OCI-LY3 (cell line): ENCODE measurements around the gene MSMP.

Source experiments
- H2AFZ ChIP-seq: fragments of 200-600, 300-600 bp; shearing (Covaris generic); 2 replicates; pipeline ENCODE4 v1.6.0; 2014; ENCODE audit warnings: antibody characterized with exemption, low read depth, low read length
- H3K27ac ChIP-seq: fragments of 200-600, 300-600 bp; sonication (generic); 2 replicates; pipeline ENCODE4 v1.5.1; 2014; ENCODE audit warnings: mild to moderate bottlenecking, low read length, moderate library complexity, mixed read lengths
- H3K27me3 ChIP-seq: fragments of 200-600, 300-600 bp; sonication (generic); 2 replicates; pipeline ENCODE4 v1.6.1; 2014; ENCODE audit warnings: low read depth, low read length, mixed read lengths
- H3K36me3 ChIP-seq: fragments of 200-600, 300-600 bp; sonication (generic); replicated peaks from 2 replicates; pipeline ENCODE3; 2014; ENCODE audit warnings: low read depth, low read length, mixed read lengths
- H3K4me1 ChIP-seq: fragments of 300-600, 200-600 bp; sonication (generic); 2 replicates; pipeline ENCODE4 v1.6.1; 2014; ENCODE audit warnings: low read length, mixed read lengths
- H3K4me2 ChIP-seq: fragments of 200-600, 300-600 bp; sonication (generic); 2 replicates; pipeline ENCODE4 v1.6.1; 2014; ENCODE audit warnings: low read length, mixed read lengths
- H3K4me3 ChIP-seq: fragments of 300-600, 200-600 bp; sonication (generic); 2 replicates; pipeline ENCODE4 v1.5.1; 2014; ENCODE audit warnings: antibody characterized with exemption, mild to moderate bottlenecking, low read length, moderate library complexity
- H3K79me2 ChIP-seq: fragments of 300-600, 200-600 bp; shearing (Covaris generic); 2 replicates; pipeline ENCODE4 v1.6.1; 2014; ENCODE audit warnings: mild to moderate bottlenecking, low read length, mixed read lengths
- H3K9ac ChIP-seq: fragments of 300-600, 200-600 bp; shearing (Covaris generic); 2 replicates; pipeline ENCODE4 v1.6.0; 2014; ENCODE audit warnings: mild to moderate bottlenecking, low read length, moderate library complexity
- H3K9me3 ChIP-seq: fragments of 200-600, 300-600 bp; shearing (Covaris generic); 2 replicates; pipeline ENCODE4 v1.6.1; 2014; ENCODE audit warnings: low read length, mixed read lengths; ENCODE audit not compliant: insufficient read depth
- H4K20me1 ChIP-seq: fragments of 200-600, 300-600 bp; sonication (generic); 2 replicates; pipeline ENCODE4 v1.6.1; 2016; ENCODE audit warnings: low read length, mixed read lengths; ENCODE audit not compliant: insufficient read depth
- EZH2phosphoT487 ChIP-seq: fragments of 200-600 bp; shearing (Covaris generic); IDR thresholded peaks from 2 replicates; pipeline ENCODE4 v1.6.1; 2018; ENCODE audit warnings: antibody characterized with exemption, mixed run types, low read depth
- TF ChIP-seq, protein P1 (sequence below): fragments of 200-600, 300-600 bp; sonication (generic); IDR thresholded peaks from 2 replicates; pipeline ENCODE4 v1.5.1; 2014; ENCODE audit warnings: antibody characterized with exemption, low read length, low read depth

Gene MSMP, protein sequence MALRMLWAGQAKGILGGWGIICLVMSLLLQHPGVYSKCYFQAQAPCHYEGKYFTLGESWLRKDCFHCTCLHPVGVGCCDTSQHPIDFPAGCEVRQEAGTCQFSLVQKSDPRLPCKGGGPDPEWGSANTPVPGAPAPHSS

DNA sequence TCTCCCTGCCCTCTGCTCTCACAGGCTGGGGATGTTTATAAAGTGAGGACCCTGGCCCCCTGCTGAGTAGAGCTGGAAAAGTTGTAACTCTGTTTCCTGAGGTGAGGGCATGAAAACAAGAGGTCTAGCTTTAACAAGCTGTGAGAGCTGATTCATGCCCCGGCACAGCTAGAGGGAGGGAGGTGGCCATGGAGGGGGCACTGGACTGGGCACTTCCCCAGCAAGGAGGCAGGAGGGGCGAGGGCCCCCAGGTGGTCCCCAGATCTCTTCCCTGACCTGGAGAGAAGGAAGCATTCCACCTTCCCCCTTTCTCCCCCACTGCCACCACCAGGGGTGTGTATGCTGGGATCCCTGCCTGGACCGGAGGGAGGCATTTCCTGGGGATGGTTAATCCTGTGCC lies at the start of gene MSMP:
MSMP (minus strand) TSS at position 13 of the 400 bp plus-strand sequence. CDS start 147 bp downstream, outside the sequence.
- no peak within 1 kb of the TSS for H3K4me2 ChIP-seq
- H4K20me1 ChIP-seq = no peaks in the 10 kb centered on the region
- H3K79me2 ChIP-seq = peaks cover 33% of the 10 kb centered on the region
- H3K36me3 ChIP-seq = peaks cover 12% of the 10 kb centered on the region
- no peaks in the 10 kb centered on the region for H3K27me3 ChIP-seq
- no peak within 1 kb of the TSS for H3K9ac ChIP-seq
- H2AFZ ChIP-seq = no peak within 1 kb of the TSS
- peaks cover 35% of the 10 kb centered on the region for H3K4me1 ChIP-seq
- TF ChIP-seq EZH2phosphoT487 = no peak
- no peaks in the 10 kb centered on the region for H3K9me3 ChIP-seq
- H3K27ac ChIP-seq = no peak within 1 kb of the TSS
- no peak within 1 kb of the TSS for H3K4me3 ChIP-seq

DNA sequence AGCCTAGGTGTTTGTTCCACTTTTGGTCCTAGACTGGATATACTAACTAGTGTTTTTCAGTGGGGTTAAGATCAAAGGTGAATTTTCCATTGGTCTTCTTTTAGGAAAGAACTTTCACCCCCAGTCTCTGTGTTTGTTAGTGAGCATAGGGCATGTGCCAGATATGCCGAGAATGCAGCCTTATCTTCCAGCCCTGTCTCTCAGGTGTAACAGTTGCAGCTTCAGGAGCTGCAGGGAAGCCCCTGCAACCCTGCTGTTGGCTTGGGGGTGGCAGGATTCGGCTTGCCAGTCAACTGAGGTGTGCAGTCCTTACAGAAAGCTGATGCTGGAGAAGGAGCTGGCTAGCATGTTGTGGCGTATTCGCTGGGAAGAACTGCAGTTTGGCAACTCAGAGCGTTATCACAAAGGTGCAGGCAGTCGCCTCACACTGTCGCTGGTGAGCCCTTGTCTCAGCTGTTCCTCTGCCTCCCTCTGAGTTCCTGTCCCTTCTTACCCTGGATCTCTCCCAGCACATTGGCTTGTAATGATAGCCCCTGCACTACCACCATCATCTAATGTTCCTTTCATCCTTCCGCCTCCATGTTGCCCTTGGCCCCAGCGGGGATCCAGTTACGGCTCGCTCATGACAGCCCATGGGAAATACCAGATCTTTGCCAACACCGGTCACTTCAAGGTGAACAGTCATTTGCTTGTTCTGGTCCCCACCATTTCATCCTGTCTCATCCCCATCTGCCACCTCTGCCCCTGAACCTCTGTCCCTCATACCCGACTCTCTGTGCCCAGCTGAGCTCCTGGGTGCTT lies 47.5 kb upstream of the MSMP start:
- Histone ChIP-seq H3K79me2 (no peaks in the 10 kb centered on the region), H3K4me3 (no peak overlapping the region), H3K4me1 (peaks cover 24% of the 10 kb centered on the region), H2AFZ (no peak overlapping the region), H4K20me1 (no peaks in the 10 kb centered on the region), H3K9me3 (no peaks in the 10 kb centered on the region), H3K4me2 (no peak overlapping the region), H3K36me3 (no peaks in the 10 kb centered on the region), H3K27ac (no peak overlapping the region), H3K27me3 (no peaks in the 10 kb centered on the region), H3K9ac (no peak overlapping the region)
- TF ChIP-seq, protein P1, sequence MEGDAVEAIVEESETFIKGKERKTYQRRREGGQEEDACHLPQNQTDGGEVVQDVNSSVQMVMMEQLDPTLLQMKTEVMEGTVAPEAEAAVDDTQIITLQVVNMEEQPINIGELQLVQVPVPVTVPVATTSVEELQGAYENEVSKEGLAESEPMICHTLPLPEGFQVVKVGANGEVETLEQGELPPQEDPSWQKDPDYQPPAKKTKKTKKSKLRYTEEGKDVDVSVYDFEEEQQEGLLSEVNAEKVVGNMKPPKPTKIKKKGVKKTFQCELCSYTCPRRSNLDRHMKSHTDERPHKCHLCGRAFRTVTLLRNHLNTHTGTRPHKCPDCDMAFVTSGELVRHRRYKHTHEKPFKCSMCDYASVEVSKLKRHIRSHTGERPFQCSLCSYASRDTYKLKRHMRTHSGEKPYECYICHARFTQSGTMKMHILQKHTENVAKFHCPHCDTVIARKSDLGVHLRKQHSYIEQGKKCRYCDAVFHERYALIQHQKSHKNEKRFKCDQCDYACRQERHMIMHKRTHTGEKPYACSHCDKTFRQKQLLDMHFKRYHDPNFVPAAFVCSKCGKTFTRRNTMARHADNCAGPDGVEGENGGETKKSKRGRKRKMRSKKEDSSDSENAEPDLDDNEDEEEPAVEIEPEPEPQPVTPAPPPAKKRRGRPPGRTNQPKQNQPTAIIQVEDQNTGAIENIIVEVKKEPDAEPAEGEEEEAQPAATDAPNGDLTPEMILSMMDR = no peak
- no peak for TF ChIP-seq EZH2phosphoT487

DNA sequence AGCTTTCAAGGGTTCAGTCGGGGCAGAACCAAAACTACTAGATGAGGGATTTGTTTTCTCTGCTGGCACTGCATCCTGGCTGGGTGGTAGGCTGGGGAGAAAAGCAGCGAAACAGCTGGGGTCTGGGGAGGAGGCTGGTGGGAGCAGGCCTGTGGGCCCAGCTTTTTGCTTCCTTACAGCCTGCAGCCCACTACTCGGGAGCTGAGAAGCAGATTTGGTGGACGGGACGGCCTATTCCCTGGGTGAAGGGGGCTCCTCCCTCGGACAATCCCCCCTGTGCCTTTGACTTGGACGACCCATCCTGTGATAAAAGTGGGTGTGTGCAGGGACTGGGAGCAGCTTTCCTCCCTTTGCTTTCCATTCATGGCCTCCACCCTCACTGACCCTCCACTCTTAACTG lies 46.5 kb upstream of the MSMP start:
- no peak overlapping the region for H3K4me2 ChIP-seq
- H3K79me2 ChIP-seq = no peaks in the 10 kb centered on the region
- no peaks in the 10 kb centered on the region for H3K9me3 ChIP-seq
- no peak for TF ChIP-seq EZH2phosphoT487
- TF ChIP-seq, protein P1 = no peak
- H3K36me3 ChIP-seq = no peaks in the 10 kb centered on the region
- no peak overlapping the region for H2AFZ ChIP-seq
- H3K4me1 ChIP-seq = peaks cover 14% of the 10 kb centered on the region
- no peak overlapping the region for H3K9ac ChIP-seq
- H3K27ac ChIP-seq = no peak overlapping the region
- no peak overlapping the region for H3K4me3 ChIP-seq
- H4K20me1 ChIP-seq = no peaks in the 10 kb centered on the region
- H3K27me3 ChIP-seq = no peaks in the 10 kb centered on the region

DNA sequence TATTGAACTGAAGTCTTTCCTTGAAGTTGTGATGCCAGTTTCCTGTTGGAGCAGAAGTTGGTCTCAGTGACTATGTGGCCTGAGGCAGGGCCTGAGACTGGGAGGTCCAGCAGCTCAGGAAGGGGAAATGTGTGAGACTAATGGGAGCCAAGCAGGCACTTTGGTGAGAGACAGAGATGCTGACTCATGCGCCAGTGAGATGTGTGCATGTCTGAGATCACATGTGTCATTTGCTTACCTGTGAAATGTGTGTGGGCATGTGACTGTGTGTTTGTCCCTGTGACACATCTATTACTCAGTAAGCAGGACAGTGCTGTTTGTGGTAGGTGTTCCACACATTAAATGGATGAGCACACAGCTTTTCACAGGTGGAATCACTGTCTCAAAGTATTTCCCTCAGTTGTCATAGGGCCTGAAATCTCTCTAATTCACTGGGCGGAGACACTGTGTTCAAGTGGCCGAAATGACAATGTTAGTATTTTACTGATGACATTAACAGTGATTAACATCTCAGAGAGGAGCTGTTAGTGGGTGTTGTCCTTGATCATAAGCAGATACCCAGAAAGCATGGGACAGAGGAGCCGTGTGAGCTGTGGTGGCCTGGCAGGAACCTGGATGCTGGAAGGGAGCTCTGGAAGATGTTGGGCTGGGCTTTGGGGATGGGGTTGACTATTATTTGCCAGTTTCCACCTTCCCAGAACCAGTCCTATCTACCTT lies 44.7 kb upstream of the MSMP start:
- peaks cover 13% of the 10 kb centered on the region for H3K4me1 ChIP-seq
- H3K4me2 ChIP-seq = no peak overlapping the region
- no peaks in the 10 kb centered on the region for H3K9me3 ChIP-seq
- TF ChIP-seq, protein P1 = no peak
- no peak for TF ChIP-seq EZH2phosphoT487
- H4K20me1 ChIP-seq = no peaks in the 10 kb centered on the region
- no peak overlapping the region for H2AFZ ChIP-seq
- no peak overlapping the region for H3K4me3 ChIP-seq
- H3K36me3 ChIP-seq = no peaks in the 10 kb centered on the region
- H3K27ac ChIP-seq = no peak overlapping the region
- no peak overlapping the region for H3K9ac ChIP-seq
- H3K79me2 ChIP-seq = no peaks in the 10 kb centered on the region
- no peaks in the 10 kb centered on the region for H3K27me3 ChIP-seq
